ENCODE measurements around the gene ZNF678.
"Not testable (repeated sequence)": the region's sequence is repeated elsewhere in the genome, so short reads cannot be mapped to it uniquely, and the experiment has no call there.

The ZNF678 gene

DNA sequence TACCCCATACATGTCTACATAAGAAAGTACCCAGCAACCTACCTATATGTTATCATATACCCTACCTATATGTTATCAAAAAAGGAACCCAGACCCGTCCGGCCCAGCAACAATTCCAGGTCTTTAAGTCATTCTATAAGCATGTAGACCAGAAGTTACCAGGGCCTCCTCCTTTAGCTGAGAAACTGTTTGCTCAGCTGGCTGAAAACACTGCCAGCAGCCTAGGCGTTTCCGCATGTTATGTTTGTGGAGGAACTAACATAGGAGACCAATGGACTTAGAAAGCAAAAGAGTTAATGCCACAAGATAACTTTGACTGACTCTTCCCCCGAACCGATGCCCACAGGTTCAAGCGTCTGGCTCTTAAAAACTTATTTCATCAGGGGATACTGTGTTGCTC is 7.1 kb upstream of the ZNF678 start:
- no peak for DNase-seq

DNA sequence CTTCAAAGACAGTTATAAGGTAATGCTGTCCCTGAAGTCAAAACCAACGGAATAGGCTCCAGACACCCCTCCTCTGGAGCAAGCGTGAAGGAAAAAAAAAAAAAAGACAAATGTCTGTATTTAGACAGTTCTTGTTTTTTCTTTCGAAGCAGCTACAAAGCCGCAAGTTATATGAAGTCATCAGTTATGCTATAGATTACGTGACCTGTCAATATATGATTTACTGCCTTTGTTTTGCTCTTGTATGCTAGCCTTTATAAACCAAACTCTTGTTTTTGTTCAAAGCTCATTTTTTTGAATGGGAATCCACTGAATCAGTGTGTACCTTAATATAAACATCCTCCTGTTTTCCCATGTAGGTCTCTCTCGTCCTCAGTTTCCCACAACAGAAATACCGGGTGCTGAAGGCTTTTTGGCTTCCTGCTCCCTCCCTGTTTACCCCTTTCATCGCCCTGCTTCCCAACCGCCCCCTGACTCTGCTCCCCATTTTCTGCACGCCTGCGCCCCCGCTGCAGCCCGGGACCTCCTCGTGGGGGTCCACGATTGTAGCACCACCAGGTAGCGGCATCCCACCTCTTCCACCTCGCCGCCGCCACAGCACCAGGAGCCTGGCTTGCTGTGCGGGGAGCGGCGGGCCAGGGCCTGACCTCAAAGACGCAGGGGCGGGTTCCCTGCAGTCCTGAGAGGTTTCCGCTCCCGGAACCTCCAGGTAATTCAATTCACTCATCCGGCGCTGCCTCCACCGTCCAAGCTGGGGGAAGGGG is 5.2 kb upstream of the ZNF678 start:
- no peak for DNase-seq

DNA sequence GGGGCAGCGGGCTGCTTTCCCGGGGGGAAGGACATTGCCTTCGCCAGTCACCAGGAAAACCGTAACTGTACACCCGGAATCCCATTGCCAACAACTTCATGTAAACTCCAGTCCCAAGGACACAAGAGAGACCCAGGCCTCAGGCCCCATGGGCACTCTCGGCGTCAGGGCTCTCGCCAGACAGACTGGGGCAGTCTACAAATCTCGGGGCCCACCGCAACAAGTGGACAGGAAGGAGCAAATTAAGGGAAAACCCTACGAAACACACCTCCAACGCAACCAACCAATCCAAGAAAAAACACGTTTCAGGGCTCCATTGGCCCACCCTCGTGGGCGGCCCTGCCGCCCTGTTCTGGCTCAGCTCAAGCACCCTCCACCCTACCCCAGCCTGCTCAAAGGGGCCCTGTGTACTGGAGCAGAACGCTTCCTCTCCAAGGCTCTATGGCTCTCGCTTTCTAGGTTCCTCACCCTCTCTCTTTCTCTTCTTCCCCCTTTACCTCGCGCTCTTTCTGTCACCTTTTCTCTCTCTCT is 4.6 kb upstream of the ZNF678 start:
- DNase-seq: no peak

DNA sequence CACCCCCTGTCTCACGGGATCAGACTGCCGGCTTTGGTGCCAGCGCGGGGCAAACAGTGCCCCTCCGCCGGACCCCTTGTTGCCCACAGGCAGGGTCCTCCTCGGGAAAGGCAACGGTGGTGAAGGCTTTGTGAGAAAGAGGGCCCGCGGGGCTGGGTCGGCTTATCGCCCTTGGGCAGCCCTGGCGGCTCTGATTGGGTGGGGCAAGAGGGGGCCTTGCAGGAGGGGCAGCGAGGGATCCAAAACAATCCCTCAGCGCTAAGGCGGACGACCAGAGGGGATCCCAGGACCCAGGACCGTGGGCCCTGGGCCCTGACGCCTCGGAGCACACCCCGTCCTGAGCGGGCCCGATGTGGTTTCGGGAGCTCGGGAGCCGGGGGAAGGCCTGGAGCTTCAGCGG is 3.9 kb upstream of the ZNF678 start:
- DNase-seq: no peak

DNA sequence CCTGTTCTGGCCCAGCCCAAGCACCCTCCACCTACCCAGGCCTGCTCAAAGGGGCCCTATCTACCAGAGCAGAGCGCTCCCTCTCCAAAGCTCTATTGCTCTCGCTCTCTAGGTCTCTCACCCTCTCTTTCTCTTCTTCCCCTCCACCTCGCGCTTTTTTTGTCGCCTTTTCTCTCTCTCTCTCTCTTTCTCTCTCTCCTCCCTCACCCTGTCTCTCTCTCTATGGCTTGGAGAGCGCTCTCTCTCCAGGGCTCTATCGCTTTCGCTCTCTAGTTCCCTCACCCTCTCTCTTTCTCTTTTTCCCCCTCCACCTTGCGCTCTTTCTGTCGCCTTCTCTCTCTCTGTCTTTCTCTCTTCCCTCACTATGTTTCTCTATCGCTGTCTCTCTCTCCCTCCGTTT is 3.4 kb upstream of the ZNF678 start:
- DNase-seq: no peak

DNA sequence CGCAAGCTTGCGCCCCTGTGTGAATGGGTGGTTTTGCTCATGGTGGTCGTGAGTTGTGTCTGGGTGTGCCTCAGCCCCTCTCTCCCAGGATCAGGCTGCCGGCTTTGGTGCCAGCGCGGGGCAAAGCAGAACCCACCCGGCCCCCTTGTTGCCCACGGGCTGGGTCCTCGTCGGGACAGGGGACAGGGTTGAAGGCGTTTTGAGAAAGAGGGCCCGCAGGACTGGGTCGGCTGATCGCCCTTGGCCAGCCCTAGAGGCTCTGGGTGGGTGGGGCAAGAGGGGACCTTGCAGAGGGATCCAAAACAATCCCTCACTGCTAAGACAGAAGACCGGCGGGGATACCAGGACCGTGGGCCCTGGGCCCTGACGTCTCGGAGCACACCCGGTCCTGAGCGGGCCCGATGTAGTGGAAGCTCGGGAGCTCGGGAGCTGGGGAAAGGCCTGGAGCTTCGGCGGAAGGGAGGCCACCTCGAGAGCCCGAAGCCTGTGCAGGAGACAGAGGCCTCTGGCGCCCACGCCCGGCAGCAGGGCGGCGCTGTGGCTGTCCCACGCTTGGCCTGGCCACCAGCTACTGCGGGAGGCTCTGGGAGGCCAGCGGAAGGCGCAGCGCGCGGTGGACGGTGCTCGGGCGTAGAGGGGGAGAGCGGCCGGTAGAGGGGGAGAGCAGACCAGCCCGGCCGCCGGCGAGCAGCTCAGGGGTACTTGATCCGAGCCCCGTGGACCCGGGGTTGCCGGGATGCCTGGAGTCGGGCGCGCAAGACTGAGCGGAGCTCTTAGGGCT is 2.8 kb upstream of the ZNF678 start:
- no peak for DNase-seq

DNA sequence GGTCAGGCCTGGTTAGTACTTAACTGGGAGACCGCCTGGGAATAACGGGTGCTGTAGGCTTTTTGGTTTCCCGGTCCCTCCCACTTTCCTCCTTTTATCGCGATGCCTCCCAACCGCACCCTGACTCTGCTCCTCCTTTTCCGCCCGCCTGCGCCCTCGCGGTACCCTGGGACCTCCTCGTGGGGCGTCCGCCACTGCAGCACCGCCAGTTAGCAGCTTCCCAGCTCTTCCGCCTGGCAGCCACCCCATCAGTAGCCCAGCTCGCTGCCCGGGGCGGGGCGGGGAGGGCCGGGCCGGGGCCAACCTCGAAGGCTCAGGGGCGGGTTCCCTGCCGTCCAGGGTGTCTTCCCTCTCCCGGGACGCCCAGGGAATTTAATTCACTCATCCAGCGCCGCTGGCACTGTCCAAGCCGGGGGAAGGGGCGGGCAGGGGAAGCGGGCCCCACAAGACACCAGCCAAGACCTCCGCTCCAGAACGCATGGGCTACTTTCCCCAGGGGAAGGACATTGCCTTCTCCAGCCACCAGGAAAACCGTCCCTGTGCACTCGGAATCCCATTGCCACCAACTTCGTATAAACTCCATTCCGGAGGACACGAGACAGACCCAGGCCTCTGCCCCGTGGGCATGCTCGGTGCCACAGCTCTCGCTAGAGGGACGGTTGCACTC is 2.0 kb upstream of the ZNF678 start:
- no peak for DNase-seq

DNA sequence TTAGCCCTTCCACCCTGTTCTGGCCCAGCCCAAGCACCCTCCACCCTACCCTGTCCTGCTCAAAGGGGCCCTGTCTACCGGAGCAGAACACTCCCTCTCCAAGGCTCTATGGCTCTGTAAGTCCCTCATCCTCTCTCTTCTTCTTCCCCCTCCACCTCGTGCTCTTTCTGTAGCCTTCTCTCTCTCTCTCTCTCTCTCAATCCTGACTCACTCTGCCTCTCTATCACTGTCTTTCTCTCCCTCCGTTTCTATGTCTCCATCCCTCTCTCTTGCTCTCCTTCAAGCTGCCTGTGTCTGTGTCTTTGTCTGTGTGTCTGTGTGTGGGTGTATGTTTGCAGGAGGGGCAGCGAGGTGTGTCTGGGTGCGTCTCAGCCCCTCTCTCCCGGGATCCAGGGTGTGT is 1.3 kb upstream of the ZNF678 start:
- no peak for DNase-seq

DNA sequence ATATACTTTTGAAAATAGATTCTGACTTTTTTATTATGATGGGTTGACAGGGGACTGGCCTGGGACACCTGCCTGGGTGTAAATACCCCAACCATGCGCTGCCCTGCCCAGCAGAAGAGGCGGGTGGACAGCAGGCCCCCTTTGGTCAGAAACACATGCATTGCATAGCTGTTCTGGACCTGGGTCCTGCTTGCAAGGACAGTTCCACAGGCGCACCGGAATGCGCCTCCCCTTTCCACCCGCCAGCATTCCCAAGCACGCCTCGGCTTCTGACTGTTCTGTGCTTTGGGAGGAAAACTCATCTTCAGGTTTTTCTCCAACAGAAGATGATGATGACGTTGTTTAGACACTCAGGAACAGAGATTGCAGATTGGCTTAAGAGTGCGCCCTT is 428 bp upstream of the ZNF678 start:
- no peak for DNase-seq

DNA sequence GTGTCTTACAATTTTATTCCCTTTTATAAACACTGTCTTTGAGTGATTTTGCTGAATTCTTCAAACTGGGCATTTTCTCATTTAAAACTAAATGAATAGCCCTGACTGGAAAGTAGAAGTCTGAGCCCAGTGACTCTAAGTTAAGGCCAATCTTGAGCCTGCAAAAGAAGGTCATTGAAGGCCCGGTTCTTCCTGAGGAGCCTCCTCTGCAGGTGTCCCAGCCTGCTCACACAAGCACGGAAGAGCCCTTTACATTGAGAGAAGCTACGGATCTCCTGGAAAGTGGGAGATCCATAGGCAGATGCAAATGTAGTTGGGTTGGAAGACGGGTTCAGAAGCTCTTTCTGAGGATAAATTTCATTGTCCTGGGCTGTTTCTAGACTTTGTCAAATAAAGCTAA is 3.9 kb downstream of the ZNF678 start:
- DNase-seq: no peak

DNA sequence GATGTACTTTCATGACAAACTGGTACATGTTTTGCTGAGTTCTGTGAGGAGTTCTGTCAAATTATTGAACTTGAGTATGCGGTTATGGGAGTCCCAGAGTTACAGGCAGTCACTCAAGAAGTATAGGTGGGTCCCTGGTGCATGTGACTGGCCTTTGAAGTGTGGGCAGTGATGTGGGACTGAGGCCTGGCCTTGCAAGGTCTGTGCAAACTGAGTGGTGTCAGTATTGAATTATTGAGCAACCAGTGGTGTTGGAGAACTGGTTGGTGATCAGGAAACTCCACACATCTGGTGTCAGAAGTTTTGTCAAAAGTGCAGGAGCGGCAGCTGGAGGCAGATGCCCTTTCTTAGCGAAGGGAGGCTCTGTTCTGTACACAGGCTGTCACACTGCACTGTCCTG is 5.2 kb downstream of the ZNF678 start:
- DNase-seq: no peak

DNA sequence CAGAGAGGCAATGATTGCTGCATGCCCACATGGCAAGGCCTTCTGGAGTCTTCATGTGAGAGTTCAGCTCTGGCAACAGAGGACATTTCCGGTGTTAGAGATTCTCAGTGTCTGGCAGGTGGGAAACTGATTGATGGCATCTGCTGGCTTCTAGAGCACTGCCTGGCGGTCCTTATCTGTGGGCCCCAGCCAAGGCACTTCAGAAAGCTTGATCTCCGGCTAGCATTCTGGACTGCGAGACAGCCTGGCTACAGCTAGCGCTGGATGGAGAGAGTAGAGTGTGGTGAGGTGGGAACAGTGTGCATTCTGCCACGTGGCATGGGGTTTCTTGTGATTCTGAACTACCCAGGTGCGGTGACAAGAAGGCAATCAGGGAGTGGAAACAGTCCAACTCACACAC is 9.4 kb downstream of the ZNF678 start:
- no peak for DNase-seq

DNA sequence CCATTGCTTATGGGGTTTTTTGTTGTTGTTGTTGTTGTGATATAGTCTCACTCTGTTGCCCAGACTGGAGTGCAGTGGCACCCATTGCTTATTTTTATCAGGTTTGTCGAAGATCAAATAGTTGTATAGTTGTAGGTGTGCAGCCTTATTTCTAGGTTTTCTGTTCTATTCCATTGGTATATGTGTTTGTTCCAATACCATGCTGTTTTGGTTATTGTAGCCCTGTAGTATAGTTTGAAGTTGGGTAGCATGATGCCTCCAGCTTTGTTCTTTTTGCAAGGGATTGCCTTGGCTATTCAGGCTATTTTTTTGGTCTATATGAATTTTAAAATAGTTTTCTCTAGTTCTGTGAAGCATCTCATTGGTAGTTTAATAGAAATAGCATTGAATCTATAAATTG is 11.6 kb downstream of the ZNF678 start:
- no peak for DNase-seq

DNA sequence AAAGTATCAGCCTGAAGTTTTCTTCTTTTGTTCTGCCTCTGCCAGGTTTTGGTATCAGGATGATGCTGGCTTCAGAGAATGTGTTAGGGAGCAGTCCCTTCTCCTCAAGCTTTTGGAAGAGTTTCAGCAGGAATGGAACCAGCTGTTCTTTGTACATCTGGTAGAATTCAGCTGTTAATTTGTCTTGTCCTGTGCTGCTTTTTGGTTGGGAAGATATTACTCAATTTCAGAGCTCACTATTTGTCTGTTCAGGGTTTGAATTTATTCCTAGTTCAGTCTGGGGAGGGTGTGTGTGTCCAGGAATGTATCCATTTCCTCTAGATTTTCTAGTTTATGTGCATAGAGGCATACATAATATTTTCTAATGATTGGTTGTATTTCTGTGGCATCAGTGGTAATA is 12.8 kb downstream of the ZNF678 start:
- DNase-seq: no peak

DNA sequence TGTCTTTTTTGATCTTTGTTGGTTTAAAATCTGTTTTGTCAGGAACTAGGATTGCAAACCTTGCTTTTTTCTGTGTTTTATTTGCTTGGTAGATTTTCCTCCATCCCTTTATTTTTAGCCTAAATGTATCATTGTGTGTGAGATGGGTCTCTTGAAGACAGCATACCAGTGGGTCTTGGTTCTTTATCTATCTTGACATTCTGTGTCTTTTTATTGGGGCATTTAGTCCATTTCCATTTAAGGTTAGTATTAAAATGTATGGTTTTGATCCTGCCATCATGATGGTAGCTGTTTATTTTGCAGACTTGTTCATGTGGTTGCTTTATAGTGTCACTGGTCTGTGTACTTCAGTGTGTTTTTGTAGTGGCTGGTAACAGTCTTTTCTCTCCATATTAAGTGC is 14.1 kb downstream of the ZNF678 start:
- no peak for DNase-seq

DNA sequence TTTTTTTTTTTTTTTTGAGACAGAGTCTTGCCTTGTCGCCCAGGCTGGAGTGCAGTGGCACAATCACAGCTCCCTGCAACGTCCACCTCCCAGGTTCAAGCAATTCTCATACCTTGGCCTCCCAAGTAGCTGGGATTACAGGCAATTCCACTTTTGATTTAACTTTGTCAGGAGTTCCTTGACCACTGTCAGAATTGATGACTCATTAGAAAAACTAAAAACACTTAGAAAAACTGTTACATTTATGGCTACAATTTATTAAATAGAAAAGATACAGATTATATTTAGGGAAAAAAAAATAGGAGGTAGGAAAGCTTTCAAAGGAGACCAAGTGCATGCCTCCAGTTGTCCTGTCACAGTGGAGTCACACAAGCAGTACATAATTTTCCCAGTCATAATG is 20.0 kb downstream of the ZNF678 start:
- no peak for DNase-seq

DNA sequence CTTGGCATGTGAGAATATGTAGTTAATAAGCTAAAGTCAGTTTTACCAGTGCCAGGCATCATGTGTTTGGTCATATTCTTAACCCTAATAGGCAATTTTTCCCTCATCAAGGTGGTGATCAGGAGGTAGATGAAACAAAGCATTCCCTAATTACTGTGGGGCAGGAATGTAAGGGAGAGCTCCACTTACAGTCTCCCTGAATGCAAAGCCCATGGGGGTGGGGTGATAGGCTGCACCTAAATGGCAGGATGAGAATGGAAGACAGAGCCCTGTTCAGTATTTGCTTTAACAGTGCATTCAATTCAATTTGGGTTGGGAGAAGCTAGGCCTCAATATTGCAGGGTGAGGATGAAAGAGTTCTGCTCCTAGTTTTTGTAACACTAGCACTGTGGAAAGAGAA is 23.4 kb downstream of the ZNF678 start:
- no peak for DNase-seq

DNA sequence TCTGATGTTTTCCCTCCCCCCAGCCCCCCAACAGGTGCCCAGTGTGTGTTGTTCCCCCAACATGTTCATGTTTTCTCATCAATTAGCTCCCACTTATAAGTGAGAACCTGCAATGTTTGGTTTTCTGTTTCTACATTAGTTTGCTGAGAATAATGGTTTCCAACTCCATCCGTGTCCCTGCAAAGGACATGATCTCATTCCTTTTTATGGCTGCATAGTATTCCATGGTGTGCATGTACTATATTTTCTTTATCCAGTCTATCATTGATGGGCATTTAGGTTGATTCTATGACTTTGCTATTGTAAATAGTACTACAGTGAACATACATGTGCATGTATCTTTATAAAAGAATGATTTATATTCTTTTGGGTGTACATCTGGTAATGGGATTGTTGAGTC is 24.6 kb downstream of the ZNF678 start:
- no peak for DNase-seq

DNA sequence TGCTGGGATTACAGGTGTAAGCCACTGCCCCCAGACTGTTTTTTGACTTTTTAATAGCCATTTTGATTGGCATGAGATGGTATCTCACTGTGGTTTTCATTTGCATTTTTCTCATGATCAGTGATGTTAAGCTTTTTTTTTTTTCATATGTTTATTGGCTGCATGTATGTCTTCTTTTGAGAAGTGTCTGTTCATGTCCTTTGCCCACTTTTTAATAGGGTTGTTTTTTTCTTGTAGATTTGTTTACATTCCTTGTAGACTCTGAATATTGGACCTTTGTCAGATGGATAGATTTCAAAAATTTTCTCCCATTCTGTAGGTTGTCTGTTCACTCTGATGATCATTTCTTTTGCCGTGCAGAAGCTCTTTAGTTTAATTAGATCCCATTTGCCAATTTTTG is 25.4 kb downstream of the ZNF678 start:
- DNase-seq: not testable (repeated sequence)

DNA sequence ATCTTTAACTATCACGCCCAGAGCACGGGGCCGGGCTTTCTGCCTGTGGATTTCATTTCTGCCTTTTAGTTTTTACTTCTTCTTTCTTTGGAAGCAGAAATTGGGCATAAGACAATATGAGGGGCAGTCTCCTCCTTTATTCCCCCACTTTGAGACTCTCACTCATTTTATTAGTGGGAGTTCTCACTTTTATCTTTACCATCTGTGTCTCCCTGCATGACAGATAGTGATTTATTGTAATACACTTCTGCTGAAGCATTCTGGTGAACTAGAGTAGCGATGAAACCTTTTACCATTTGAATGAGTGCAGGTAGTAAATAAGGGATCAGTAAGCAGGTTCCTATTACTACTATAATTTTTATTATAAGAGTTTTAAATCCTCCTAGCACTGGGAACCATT is 26.4 kb downstream of the ZNF678 start:
- not testable (repeated sequence) for DNase-seq

DNA sequence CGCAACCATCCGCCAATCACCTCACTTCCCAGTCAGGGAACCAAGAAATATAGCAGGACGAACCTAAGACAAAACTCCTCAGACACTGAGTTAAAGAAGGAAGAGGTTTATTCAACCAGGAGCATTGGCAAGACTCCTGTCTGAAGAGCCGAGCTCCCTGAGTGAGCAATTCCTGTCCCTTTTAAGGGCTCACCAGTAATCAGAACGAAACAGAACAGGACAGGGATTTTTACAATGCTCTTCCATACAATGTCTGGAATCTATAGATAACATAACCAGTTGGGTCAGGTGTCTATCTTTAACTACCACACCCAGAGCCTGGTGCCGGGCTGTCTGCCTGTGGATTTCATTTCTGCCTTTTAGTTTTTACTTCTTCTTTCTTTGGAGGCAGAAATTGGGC is 32.9 kb downstream of the ZNF678 start:
- DNase-seq: not testable (repeated sequence)

DNA sequence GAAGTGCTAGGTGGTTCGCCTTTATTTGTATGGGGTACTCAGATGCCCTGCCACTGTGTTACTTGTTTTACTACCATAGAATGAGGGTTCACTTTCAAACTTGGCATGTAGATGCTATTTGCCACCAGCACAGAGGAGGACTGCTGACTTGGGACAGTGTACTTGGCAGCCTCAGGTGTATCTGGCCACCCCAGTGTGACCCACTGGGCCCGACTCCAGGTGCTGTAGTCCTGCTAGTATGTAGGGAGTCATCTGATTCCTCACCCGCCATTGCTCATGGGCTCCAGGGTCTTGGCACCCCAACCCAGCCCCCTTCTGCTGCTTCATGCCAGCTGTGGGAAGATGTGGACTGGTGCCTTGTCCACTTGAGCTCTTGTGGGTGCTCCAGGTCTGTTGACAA is 40.0 kb downstream of the ZNF678 start:
- DNase-seq: no peak

DNA sequence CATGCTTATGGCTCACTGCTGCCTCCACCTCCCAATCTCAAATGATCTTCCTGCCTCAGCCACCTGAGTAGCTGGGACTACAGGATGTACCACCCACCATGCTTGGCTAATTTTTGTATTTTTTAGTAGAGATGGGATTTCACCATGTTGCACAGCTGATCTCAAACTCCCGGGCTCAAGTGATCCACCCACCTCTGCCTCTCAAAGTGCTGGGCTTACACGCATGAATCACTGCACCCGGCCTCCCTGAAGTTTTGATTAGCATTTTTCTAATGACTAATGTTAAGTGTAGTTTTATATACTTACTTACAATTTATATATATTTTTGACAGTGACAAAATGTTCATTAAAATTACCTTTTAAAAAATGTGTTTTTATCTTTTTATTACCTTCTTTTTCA is 41.1 kb downstream of the ZNF678 start:
- no peak for DNase-seq

DNA sequence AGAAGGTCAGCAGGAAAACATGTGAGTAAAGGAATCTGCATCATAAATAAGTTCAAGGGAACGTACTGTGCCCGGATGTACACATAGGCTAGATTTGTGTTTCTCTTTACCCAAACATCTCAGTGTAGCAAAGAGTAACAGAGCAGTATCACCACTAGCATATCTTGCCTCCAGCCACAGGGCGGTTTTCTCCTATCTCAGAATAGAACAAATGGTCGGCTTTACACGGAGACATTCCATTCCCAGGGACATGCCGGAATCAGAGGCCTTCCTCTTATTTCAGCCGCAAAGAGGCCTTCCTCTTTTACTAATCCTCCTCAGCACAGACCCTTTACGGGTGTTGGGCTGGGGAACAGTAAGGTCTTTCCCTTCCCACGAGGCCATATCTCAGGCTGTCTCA is 42.9 kb downstream of the ZNF678 start:
- not testable (repeated sequence) for DNase-seq

Measured in activated CD8-positive, alpha-beta memory T cell treated with anti-CD3 and anti-CD28 coated beads, Interleukin-2, amount 50 U/mL, for 48 hours (primary cell).